Liver (tissue), 9 donors: ENCODE results near the gene HLA-G. TPM values are rescaled to one million over a fixed set of nuclear protein-coding genes. Genes with fewer than 3 reads are reported as not detected.

ENCODE experiments used
- DNase-seq: peaks from one replicate; pipeline ENCODE4 v3.0.0-alpha.2; 2017; ENCODE audit warnings: low spot score
- H3K27ac ChIP-seq, 2 donors: one replicate each; pipeline ENCODE4 v1.7.0; 2013; ENCODE audit warnings: inconsistent platforms in 2 of 2, low read length in 2 of 2, control low read depth in 1 of 2, low read depth in 1 of 2, mild to moderate bottlenecking in 1 of 2
- H3K27me3 ChIP-seq, 4 donors: one replicate each; pipeline versions ENCODE4 v1.6.1 to v1.7.0; 2013; ENCODE audit warnings: low read length in 3 of 4, inconsistent platforms in 1 of 4, mild to moderate bottlenecking in 1 of 4, moderate library complexity in 1 of 4; ENCODE audit not compliant: control insufficient read depth in 4 of 4, insufficient read depth in 4 of 4
- H3K36me3 ChIP-seq, 4 donors: one replicate each; pipeline versions ENCODE4 v1.6.1 to v1.7.0; 2013; ENCODE audit warnings: low read length in 3 of 4, mild to moderate bottlenecking in 3 of 4, low read depth in 1 of 4, moderate library complexity in 1 of 4; ENCODE audit not compliant: control insufficient read depth in 4 of 4, insufficient read depth in 3 of 4
- H3K4me1 ChIP-seq, 4 donors: one replicate each; pipeline versions ENCODE4 v1.6.1 to v1.7.0; 2013; ENCODE audit warnings: low read length in 3 of 4, mild to moderate bottlenecking in 3 of 4, moderate library complexity in 1 of 4; ENCODE audit not compliant: control insufficient read depth in 4 of 4, insufficient read depth in 4 of 4
- H3K4me3 ChIP-seq, 3 donors: one replicate each; pipeline versions ENCODE4 v1.6.1 to v1.7.0; 2013; ENCODE audit warnings: low read length in 3 of 3, control low read depth in 1 of 3, low read depth in 1 of 3, mild to moderate bottlenecking in 1 of 3
- H3K9ac ChIP-seq, 2 donors: one replicate each; pipeline ENCODE4 v1.7.0; 2013; ENCODE audit warnings: low read length in 2 of 2, mild to moderate bottlenecking in 2 of 2, moderate library complexity in 2 of 2, control low read depth in 1 of 2, low read depth in 1 of 2
- H3K9me3 ChIP-seq, 4 donors: one replicate each; pipeline versions ENCODE4 v1.6.1 to v1.7.0; 2013; ENCODE audit warnings: low read length in 3 of 4; ENCODE audit not compliant: control insufficient read depth in 4 of 4
- EGR1 ChIP-seq, 2 donors: IDR thresholded peaks; 2 replicates each; pipeline ENCODE4 v1.6.1; 2016 to 2018; ENCODE audit warnings: antibody characterized with exemption in 2 of 2, low read depth in 2 of 2
- FOXA1 ChIP-seq: IDR thresholded peaks from 2 replicates; pipeline ENCODE4 v1.6.1; 2016; ENCODE audit warnings: antibody characterized with exemption
- GABPA ChIP-seq, 2 donors: IDR thresholded peaks in 1 of 2; conservative IDR thresholded peaks in 1 of 2; 2 replicates each; pipeline ENCODE4 v1.6.1; 2016; ENCODE audit warnings: antibody characterized with exemption in 2 of 2, mild to moderate bottlenecking in 1 of 2, moderate library complexity in 1 of 2
- HNF4A ChIP-seq, 2 donors: conservative IDR thresholded peaks; 2 replicates each; pipeline ENCODE4 v1.6.1; 2016; ENCODE audit warnings: antibody characterized with exemption in 2 of 2, mild to moderate bottlenecking in 2 of 2
- HNF4G ChIP-seq: IDR thresholded peaks from 2 replicates; pipeline ENCODE4 v1.6.1; 2016; ENCODE audit warnings: antibody characterized with exemption
- JUND ChIP-seq, 2 donors: IDR thresholded peaks; 2 replicates each; pipeline ENCODE4 v1.6.1; 2016; ENCODE audit warnings: antibody characterized with exemption in 2 of 2
- NR2F2 ChIP-seq: IDR thresholded peaks from 2 replicates; pipeline ENCODE4 v1.6.1; 2016; ENCODE audit warnings: antibody characterized with exemption
- RAD21 ChIP-seq, 2 donors: IDR thresholded peaks; 2 replicates each; pipeline ENCODE4 v1.6.1; 2016; ENCODE audit warnings: antibody characterized with exemption in 2 of 2, mild to moderate bottlenecking in 2 of 2
- SP1 ChIP-seq: IDR thresholded peaks from 2 replicates; pipeline ENCODE4 v1.6.1; 2018; ENCODE audit warnings: antibody characterized with exemption, mild to moderate bottlenecking
- TAF1 ChIP-seq: conservative IDR thresholded peaks from 2 replicates; pipeline ENCODE4 v1.6.1; 2016; ENCODE audit warnings: antibody characterized with exemption, mild to moderate bottlenecking
- YY1 ChIP-seq: IDR thresholded peaks from 2 replicates; pipeline ENCODE4 v1.6.1; 2016; ENCODE audit warnings: antibody characterized with exemption, mild to moderate bottlenecking
- WGBS: extraction: QIAGEN DNeasy Blood & Tissue Kit; methylation state at CpG from one replicate; pipeline ENCODE4 v1.1.7; 2013; 5-methylcytosine and 5-hydroxymethylcytosine counted together
- polyA plus RNA-seq, 2 donors: library from polyadenylated mRNA; stranded (reverse) in 1 of 2; unstranded in 1 of 2; fragments of 200-250 nt in 1 of 2; fragments of >200 nt in 1 of 2; fragmentation: Nextera tagmentation in 1 of 2; extraction: Ambion mirVana in 1 of 2; gene quantifications; one replicate each; pipeline versions ENCODE4 v1.2.1 to v1.2.3, GENCODE V29; 2013 to 2015
- total RNA-seq, 2 donors: library from RNA; depleted of rRNA; stranded (reverse); fragments of >200 nt; gene quantifications; one replicate each; pipeline ENCODE4 v1.2.3, GENCODE V29; 2014
- TF ChIP-seq, protein P1 (sequence below): IDR thresholded peaks from 2 replicates; pipeline ENCODE4 v1.6.1; 2016; ENCODE audit warnings: antibody characterized with exemption
- TF ChIP-seq, protein P2 (sequence below): IDR thresholded peaks from 2 replicates; pipeline ENCODE4 v1.6.1; 2016; ENCODE audit warnings: antibody characterized with exemption, mild to moderate bottlenecking
- TF ChIP-seq, protein P3 (sequence below): IDR thresholded peaks from 2 replicates; pipeline ENCODE4 v1.6.1; 2016; ENCODE audit warnings: antibody characterized with exemption
- TF ChIP-seq, protein P4 (sequence below): IDR thresholded peaks from 2 replicates; pipeline ENCODE4 v1.6.1; 2016; ENCODE audit warnings: antibody characterized with exemption
- TF ChIP-seq, protein P5 (sequence below): fragments of 150-350 bp; IDR thresholded peaks from 2 replicates; pipeline ENCODE4 v1.5.1; 2017; ENCODE audit warnings: improper control_type of control experiment, low read depth, low read length; ENCODE audit not compliant: missing input control
- donor health status: healthy.
- donor health status: healthy.
- donor health status: healthy.
- donor health status: healthy.
- donor health status: healthy.

HLA-G gene
- total and polyA plus RNA-seq, 4 donors, result 0.79 TPM; not detected in 3

DNA sequence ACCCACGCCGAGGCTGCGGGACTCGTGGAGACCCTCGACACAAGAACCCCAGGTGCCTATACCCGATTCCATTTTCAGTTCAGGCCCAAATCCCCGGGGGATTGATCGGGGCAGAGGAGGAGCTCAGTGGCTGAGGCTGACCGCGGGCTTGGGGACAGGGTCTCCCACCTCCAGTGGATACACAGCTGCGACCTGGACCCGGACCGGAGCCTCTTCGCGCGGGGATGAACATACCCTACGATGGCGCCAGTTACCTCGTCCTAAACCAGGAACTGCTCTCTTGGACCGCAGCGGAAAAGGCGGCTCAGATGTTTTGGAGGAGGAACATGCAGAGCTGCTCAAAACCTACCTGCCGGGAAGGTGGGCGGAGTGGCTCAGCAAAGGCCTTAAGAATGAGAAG is 27.4 kb upstream of the HLA-G start:
- 83% methylated on average over 24 of the region's 24 CpGs for WGBS

DNA sequence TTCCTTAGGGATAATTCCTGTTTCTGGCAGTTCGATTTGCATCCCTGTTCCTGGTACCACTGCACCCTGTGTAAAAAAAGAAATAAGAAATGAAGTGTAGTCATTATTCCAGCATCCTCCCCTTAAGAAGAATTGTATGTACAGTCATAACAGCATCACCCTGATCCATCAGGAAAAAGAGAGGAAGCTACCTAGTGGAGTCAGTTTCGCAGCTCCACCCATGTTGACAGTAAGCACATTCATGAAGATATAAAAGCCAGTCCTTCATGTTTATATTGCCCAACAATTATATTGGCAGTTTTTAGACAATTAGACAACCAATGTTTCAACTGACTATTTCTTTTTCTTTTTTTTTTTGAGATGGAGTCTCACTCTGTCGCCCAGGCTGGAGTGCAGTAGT is 21.2 kb upstream of the HLA-G start:
- Histone ChIP-seq H3K9ac (no peak overlapping the region), H3K36me3 (no peaks in the 10 kb centered on the region), H3K9me3 (no peaks in the 10 kb centered on the region), H3K27ac (no peak overlapping the region), H3K27me3 (peaks cover 0 to 2% (median 0%) of the 10 kb centered on the region in 4 donors), H3K4me1 (no peaks in the 10 kb centered on the region), H3K4me3 (no peak overlapping the region)
- 89% methylated on average over 3 of the region's 3 CpGs for WGBS
- no peak for DNase-seq
- TF ChIP-seq HNF4A (conservative IDR thresholded peaks at IDR 0.05) (no peak), EGR1 (IDR thresholded peaks at IDR 0.05; ENCODE audit: low read depth in 2 of 2) (no peak), NR2F2 (no peak), RAD21 (IDR thresholded peaks at IDR 0.05) (no peak), TAF1 (no peak), GABPA (IDR thresholded peaks at IDR 0.05 in 1 of 2, conservative IDR thresholded peaks at IDR 0.05 in 1 of 2) (no peak), JUND (IDR thresholded peaks at IDR 0.05) (no peak)
- TF ChIP-seq, protein P1, sequence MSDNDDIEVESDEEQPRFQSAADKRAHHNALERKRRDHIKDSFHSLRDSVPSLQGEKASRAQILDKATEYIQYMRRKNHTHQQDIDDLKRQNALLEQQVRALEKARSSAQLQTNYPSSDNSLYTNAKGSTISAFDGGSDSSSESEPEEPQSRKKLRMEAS, result no peak
- TF ChIP-seq, protein P2, sequence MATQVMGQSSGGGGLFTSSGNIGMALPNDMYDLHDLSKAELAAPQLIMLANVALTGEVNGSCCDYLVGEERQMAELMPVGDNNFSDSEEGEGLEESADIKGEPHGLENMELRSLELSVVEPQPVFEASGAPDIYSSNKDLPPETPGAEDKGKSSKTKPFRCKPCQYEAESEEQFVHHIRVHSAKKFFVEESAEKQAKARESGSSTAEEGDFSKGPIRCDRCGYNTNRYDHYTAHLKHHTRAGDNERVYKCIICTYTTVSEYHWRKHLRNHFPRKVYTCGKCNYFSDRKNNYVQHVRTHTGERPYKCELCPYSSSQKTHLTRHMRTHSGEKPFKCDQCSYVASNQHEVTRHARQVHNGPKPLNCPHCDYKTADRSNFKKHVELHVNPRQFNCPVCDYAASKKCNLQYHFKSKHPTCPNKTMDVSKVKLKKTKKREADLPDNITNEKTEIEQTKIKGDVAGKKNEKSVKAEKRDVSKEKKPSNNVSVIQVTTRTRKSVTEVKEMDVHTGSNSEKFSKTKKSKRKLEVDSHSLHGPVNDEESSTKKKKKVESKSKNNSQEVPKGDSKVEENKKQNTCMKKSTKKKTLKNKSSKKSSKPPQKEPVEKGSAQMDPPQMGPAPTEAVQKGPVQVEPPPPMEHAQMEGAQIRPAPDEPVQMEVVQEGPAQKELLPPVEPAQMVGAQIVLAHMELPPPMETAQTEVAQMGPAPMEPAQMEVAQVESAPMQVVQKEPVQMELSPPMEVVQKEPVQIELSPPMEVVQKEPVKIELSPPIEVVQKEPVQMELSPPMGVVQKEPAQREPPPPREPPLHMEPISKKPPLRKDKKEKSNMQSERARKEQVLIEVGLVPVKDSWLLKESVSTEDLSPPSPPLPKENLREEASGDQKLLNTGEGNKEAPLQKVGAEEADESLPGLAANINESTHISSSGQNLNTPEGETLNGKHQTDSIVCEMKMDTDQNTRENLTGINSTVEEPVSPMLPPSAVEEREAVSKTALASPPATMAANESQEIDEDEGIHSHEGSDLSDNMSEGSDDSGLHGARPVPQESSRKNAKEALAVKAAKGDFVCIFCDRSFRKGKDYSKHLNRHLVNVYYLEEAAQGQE, result no peak

More for the DNA sequence above, 27.4 kb upstream of the HLA-G start:
- H3K36me3 ChIP-seq, result no peaks in the 10 kb centered on the region
- no peaks in the 10 kb centered on the region for H3K4me1 ChIP-seq
- no peaks in the 10 kb centered on the region for H3K9me3 ChIP-seq
- TF ChIP-seq SP1 (no peak), YY1 (no peak), EGR1 (IDR thresholded peaks at IDR 0.05; ENCODE audit: low read depth in 2 of 2) (no peak), GABPA (IDR thresholded peaks at IDR 0.05 in 1 of 2, conservative IDR thresholded peaks at IDR 0.05 in 1 of 2) (no peak), FOXA1 (no peak), HNF4G (no peak), JUND (IDR thresholded peaks at IDR 0.05) (no peak), RAD21 (IDR thresholded peaks at IDR 0.05) (no peak), HNF4A (conservative IDR thresholded peaks at IDR 0.05) (no peak), NR2F2 (no peak)
- TF ChIP-seq, protein P1, result no peak
- TF ChIP-seq, protein P2, result no peak
- TF ChIP-seq, protein P3, sequence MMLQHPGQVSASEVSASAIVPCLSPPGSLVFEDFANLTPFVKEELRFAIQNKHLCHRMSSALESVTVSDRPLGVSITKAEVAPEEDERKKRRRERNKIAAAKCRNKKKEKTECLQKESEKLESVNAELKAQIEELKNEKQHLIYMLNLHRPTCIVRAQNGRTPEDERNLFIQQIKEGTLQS, result no peak
- TF ChIP-seq, protein P4, sequence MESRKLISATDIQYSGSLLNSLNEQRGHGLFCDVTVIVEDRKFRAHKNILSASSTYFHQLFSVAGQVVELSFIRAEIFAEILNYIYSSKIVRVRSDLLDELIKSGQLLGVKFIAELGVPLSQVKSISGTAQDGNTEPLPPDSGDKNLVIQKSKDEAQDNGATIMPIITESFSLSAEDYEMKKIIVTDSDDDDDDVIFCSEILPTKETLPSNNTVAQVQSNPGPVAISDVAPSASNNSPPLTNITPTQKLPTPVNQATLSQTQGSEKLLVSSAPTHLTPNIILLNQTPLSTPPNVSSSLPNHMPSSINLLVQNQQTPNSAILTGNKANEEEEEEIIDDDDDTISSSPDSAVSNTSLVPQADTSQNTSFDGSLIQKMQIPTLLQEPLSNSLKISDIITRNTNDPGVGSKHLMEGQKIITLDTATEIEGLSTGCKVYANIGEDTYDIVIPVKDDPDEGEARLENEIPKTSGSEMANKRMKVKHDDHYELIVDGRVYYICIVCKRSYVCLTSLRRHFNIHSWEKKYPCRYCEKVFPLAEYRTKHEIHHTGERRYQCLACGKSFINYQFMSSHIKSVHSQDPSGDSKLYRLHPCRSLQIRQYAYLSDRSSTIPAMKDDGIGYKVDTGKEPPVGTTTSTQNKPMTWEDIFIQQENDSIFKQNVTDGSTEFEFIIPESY, result no peak
- TF ChIP-seq, protein P5, sequence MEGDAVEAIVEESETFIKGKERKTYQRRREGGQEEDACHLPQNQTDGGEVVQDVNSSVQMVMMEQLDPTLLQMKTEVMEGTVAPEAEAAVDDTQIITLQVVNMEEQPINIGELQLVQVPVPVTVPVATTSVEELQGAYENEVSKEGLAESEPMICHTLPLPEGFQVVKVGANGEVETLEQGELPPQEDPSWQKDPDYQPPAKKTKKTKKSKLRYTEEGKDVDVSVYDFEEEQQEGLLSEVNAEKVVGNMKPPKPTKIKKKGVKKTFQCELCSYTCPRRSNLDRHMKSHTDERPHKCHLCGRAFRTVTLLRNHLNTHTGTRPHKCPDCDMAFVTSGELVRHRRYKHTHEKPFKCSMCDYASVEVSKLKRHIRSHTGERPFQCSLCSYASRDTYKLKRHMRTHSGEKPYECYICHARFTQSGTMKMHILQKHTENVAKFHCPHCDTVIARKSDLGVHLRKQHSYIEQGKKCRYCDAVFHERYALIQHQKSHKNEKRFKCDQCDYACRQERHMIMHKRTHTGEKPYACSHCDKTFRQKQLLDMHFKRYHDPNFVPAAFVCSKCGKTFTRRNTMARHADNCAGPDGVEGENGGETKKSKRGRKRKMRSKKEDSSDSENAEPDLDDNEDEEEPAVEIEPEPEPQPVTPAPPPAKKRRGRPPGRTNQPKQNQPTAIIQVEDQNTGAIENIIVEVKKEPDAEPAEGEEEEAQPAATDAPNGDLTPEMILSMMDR, result no peak
- no peak overlapping the region for H3K9ac ChIP-seq
- no peak overlapping the region for H3K4me3 ChIP-seq
- no peak overlapping the region for H3K27ac ChIP-seq
- DNase-seq, result no peak
- no peaks in the 10 kb centered on the region for H3K27me3 ChIP-seq
